ENCODE measurements around the gene OTOP3.

- TF ChIP-seq, protein P1, sequence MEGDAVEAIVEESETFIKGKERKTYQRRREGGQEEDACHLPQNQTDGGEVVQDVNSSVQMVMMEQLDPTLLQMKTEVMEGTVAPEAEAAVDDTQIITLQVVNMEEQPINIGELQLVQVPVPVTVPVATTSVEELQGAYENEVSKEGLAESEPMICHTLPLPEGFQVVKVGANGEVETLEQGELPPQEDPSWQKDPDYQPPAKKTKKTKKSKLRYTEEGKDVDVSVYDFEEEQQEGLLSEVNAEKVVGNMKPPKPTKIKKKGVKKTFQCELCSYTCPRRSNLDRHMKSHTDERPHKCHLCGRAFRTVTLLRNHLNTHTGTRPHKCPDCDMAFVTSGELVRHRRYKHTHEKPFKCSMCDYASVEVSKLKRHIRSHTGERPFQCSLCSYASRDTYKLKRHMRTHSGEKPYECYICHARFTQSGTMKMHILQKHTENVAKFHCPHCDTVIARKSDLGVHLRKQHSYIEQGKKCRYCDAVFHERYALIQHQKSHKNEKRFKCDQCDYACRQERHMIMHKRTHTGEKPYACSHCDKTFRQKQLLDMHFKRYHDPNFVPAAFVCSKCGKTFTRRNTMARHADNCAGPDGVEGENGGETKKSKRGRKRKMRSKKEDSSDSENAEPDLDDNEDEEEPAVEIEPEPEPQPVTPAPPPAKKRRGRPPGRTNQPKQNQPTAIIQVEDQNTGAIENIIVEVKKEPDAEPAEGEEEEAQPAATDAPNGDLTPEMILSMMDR (IDR thresholded peaks at IDR 0.05), result no peak
- no peak for TF ChIP-seq ZFX (IDR thresholded peaks at IDR 0.05; ENCODE audit: borderline replicate concordance)
Observed at GRCh38 chr17:74907012-74907411, 28.7 kb upstream of the OTOP3 start.
